GM18867 (cell line): Measurements from ENCODE around the gene PRR5.
"Not testable (repeated sequence)": the region's sequence is repeated elsewhere in the genome, so short reads cannot be mapped to it uniquely, and the experiment has no call there.

ENCODE experiments used
- ATAC-seq: cut with Tn5 transposase; IDR thresholded peaks from one replicate; pipeline ENCODE4 v1.9.1; 2021; ENCODE audit warnings: mild to moderate bottlenecking, moderate library complexity; ENCODE audit not compliant: unreplicated experiment

PRR5 gene, protein sequence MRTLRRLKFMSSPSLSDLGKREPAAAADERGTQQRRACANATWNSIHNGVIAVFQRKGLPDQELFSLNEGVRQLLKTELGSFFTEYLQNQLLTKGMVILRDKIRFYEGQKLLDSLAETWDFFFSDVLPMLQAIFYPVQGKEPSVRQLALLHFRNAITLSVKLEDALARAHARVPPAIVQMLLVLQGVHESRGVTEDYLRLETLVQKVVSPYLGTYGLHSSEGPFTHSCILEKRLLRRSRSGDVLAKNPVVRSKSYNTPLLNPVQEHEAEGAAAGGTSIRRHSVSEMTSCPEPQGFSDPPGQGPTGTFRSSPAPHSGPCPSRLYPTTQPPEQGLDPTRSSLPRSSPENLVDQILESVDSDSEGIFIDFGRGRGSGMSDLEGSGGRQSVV

DNA sequence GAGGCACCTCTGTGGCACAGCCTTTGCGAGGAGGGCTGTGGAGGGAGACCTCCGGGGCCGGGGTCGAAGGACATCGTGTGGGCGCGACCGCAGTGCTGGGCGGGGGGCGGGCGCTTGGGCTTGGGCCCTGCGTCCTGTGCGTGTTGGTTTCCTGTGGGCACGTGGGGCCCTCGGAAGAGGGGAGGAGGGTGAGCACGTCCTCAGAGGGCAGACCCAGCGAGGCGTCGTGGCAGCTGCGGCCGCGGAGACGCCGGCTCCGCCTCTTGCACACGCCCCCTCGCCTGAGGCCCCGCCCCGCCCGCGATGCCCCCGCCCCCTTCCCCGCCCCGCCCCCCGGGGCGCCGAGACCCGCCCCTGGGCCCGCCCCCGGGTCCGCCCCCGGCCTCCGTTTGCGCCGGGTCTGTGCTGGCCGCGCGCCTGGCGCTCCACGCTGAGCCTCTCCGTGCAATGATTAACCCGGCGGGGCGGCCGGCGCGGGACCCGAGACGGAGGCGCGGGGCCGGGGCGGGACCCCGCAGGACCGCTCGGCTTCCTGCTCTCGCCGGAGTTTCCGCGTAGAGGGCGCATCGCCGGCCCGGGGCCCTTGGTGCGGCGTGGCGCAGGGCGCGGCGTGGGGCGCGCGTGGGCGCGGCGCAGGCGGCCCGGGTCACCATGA, at the start of gene PRR5:
Gene PRR5, plus strand, starts transcription at position 381 of the 655 bp plus-strand sequence. Its CDS starts 271 bp downstream, at position 652.
- ATAC-seq, result peak; percentile 70

DNA sequence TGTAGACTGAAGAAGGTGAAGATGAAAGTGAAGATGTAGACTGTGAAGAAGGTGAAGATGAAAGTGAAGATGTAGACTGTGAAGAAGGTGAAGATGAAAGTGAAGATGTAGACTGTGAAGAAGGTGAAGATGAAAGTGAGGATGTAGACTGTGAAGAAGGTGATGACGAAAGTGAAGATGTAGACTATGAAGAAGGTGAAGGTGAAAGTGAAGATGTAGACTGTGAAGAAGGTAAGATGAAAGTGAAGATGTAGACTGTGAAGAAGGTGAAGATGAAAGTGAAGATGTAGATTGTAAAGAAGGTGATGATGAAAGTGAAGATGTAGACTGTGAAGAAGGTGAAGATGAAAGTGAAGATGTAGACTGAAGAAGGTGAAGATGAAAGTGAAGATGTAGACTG, 49.1 kb upstream of the PRR5 start:
- ATAC-seq, result not testable (repeated sequence)

DNA sequence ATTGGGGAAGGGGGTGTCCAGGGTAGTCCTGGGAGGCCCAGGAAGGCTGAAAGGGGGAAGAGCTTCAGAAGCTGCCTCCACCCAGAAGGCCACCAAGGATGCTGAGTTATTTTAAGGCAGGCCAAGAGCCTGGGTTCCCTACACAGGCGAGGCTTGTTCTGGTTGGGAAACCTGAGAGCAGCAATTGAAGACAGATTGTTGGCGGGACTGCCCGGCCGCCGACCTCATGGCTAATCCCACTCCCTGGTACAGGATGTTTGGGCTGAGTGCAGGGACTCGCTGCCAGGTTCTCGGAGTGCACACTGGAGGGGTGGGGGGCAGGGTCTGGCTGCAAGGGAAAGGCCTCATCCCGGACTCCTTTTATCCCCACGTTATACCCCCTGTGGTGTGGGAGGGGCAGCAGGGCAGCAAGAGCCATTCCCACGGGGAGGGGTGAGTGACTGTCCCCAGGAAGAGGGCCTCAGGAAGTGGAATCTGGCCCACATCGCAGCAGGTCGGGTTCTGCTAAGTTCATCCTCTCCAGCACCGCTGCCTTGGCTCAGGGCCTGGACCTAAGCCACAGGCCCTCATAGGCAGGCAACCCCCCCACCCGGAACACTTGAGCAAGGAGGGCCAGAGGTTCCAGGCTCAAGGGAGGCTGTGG, 43.6 kb upstream of the PRR5 start:
- no peak for ATAC-seq

DNA sequence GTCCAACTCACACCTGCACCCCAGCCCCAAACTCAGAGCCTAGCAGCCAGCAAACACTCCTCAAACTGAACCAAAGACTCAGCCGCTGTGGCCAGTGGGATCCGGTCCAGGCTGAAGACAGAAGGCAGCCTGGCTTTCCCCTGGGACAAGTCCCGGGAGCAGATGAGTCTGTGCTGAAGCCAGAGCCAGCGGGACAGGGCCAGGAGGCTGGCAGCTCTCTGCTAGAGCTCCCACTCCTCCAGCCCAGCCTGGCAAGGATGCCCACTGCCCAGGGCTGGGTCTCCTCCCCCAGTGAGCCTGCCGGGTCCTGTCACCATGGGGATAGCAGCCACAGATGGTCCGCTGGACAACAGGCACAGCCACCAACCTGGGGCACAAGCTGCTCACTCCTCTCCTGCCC, 42.9 kb upstream of the PRR5 start:
- ATAC-seq, result no peak

DNA sequence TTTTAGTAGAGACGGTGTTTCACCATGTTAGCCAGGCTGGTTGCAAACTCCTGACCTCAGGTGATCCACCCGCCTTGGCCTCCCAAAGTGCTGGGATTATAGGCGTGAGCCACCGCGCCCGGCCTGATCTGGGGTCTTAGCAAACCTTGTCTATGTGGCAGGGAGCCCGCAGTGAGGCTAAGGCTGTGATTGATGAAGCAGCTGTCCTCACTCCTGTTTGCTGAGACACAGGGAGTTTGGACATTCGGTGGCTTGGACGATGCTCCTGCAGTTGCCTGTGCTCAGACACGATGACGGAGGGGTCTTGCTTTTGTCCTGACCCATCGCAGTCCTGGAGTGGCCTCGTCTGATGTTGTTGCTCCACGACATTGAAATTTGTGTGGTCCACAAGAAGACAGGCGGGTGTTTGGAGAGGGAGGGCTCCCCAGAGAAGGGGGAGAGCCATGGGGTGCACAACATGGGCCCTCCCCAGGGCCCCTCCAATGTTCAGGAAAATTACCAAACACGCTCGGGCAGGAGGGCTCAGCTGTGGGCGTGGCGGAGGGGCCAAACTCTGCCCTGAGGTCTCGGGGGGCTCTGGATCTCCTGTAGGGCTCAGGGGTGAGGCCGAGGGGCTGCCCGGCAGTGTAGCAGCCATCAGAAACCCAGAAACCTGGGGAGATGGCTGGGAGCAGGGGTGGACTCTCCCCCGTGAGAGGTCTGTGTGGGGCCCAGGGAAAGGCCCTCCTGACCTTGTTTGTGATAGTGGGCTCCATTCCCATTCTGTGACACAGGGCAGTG, 41.8 kb upstream of the PRR5 start:
- ATAC-seq, result no peak

DNA sequence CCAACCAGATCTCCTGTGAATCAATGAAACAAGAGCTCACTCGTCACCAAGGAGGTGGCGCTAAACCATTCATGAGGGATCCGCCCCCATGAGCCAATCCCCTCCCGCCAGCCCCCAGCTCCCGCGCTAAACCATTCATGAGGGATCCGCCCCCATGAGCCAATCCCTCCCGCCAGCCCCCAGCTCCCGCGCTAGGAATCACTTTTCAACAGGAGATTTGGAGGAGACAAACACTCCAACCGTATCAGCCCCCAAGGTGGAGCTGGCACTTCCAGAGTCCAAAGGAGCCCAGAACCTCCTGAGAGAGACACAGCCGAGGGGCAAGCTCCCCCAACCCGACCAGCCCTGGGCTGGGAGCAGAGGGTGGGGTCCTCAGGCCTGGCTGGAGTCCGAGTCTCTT, 40.9 kb upstream of the PRR5 start:
- no peak for ATAC-seq

DNA sequence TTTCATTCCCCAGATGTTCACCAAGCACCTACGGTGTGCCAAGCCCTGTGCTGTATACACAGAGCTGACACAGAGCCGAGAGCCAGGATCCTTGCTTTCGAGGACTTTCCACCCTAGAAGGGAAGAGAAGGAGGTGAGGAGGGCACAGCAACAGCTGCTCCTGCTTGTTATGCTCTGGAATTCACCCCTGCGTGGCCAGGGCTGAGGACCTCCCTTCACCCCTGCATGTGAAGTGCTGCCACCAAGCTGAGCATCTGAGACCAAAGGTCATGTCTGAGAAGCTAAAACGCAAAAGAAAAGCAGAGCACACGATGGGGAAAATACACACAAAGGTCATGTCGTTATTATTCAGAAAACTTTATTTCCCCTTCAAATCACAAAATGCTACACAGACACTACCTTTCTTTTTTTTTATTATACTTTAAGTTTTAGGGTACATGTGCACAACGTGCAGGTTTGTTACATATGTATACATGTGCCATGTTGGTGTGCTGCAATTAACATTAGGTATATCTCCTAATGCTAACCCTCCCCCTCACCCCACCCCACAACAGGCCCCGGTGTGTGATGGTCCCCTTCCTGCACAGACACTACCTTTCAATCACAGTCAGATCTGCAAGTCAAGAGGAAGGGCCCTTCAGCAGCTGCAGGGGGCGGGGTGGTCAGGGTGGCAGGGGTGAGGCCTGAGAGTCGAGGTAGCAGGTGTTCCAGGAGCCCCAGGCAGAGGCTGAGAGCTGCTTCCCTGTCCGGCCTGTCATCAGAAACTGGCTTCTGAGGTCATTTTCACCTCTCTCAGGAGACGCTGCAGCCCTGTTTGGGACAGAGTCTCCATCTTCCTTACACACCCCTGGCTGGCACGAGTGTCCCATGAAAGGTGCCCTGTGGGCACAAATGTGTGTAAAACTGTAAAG, 40.1 kb upstream of the PRR5 start:
- no peak for ATAC-seq

DNA sequence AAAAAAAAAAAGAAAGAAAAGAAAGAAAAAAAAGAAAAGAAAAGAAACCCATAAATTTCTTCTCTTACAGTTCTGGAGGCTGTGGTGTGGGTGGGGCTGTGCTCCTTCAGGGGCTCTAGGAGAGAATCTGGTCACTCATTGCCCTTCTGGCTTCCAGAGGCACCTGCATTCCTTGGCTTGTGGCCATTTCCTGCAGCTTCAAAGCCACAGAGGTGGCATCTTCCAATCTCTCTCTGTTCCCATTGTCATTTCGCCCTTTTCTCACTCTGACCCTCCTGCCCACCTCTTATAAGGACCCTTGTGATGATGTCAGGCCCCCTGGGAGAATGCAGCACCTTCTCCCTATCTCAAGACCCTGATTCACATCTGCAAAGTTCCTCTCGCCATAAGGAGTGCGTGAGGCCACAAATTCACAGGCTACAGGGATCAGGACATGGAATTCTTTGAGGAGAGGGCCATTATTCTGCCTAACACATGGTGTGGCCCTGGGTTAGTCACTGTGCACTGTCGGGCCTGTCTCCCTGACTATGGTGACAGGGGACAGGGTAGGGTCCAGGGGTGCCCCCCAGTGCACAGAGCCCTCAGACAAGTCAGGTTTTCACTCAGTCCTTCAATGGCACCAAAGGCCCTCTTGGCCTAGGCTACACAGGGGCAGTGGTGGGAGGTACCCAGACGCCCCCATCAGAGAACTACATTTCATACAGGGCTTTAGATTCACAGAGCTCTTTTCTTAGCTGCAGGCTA, 38.6 kb upstream of the PRR5 start:
- ATAC-seq, result no peak

DNA sequence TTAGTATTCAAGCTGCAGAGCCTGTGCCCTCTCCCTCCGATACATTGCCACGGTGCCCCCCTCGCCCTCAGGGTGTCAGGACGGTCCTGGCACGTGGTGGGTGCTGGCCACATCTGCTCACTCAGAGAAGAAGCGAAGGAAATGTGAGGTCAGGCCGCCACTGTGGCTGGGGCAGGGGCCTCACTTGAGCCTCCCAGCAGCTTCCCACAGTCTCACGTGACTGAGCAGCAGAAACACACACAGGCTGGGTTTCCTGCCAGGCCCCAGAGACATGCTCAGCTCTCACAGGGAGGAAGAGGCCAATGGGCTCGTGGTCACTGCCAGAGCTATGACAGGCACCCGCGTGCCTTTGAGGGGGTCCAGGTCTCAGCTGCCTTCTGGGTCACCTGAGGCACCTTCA, 37.9 kb upstream of the PRR5 start:
- no peak for ATAC-seq

DNA sequence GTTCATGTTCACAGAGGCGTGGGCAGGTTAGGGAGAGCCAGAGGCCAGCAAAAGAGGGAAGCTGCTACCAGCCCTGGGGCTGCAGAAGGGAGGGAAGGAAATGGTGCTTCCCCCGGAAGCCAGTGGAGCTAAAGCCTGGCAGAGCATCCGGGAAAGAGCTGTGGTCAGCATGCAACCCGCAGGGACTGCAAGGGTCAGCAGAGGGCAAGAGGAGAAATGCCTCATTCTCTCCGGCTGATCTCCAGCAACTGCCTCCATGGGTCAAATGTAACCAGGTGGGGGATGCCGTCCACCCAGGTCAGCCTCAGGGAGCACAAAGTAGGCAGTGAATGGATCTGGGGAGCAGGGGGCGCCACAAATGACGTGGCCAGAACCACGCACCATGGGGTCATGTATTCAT, 36.9 kb upstream of the PRR5 start:
- no peak for ATAC-seq

DNA sequence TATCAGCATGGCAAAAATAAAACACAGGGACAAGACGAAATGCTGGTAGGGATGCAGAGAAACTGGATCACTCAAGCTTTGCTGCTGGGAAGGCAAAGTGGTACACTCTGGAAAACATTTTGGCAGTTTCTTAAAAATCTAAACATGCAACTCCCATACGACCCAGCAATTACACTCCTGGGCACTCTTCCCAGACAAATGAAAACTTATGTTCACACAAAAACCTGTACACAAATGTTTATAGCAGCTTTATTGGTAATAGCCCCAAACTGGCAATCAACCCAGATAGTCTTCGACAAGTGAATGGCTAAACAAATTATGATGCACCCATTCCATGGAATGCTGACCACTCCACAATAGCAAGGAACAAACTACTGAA, 35.8 kb upstream of the PRR5 start:
- no peak for ATAC-seq

DNA sequence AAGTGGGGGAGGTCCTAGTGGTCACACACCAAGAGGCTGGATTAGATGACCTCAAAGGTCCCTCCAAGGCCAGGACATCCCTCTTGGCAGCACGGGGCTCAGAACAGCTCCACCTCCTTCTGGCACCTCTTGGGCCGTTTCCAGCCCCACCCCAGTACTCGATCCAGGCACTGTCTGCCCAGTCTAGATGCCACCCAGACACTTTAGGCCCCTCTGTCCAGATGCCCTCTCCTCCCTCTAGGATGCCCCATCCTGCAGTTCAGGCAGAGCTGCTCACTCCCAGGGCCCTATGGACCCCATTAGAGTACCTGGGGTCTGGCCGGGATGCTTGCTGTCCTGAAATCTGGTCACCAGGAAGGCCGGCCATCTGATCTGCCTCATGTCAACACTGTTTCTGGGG, 34.7 kb upstream of the PRR5 start:
- no peak for ATAC-seq

DNA sequence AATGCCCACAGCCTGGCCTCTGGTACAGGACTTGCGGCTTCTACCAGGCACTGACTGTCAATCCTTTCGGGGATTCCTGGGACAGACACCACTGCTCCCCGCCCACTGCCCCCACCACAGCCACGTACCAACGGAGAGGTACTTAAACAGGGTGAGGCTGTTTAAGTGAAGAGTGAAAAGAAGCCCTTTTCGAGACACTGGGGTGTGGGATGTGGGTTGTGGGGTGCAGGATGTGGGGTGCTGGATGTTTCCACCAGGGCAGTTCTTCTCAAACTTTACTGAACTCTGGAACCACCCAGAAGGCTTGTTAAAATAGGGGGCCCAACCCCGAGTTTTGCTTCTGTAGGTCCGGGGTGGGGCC, 34.2 kb upstream of the PRR5 start:
- no peak for ATAC-seq

DNA sequence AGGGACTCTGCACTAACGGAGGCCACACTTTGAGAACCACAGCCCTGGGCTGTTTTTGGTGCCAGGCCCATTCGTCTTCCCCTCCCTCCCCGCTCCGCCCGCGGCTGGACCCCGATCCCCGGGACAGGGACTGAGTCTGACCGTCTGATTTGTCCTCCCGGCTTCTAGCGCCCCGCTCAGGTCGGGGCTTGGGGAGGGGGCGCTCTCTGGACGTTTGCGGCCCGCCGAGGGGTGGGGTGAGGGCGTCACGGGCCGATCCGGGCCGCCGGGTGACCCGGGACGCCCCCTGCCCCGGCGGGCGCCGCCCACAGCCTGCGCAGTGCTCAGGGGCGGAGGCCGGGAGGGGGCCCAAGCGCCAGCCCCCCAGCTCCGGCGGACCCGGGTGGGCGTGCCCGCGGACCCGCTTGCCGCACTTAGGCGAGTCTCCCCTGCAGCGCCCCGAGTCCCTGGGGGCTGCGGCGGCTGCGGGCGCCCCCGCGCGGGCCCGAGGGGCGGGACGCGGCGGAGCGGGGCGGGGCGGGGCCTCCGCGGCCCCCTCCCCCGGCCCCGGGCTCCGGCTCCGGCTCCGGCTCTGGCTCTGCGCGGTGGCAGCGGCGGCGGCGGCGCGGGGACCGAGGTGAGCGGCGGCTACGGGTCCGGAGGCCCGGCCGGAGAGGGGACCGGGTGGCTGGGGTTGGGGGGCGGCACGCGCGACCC, 33.7 kb upstream of the PRR5 start:
- no peak for ATAC-seq

DNA sequence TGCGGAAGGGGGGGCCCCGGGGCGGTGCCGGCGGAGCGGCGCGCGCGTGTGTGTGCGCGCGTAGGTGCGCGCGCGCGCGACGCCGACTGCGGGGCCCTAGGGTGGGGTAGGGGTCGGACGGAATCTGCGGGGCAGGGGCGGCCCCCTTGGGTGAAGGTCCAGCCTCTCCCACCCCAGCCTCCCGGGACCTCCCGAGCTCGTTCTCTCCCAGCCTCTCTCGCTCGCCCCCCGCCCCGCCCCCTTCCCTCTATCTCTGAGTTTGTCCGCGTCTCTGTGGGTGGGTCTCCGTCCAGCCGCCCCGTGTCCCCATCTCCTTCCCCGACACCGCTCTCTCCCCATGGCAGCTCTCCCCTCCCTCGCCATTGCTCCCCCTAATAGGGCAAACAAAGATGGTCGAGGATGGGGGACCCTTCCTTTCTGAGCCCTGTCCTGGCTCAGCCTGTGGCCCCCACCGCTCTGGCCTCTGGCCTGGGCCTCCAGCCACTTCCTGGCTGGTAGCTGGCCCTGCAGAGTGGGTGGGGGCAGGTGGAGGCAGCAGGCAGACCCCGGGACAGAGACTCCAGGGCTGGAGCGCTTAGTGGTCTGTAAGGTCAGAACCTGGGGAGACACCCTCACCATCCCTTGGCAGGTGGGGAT, 33.0 kb upstream of the PRR5 start:
- ATAC-seq, result no peak

DNA sequence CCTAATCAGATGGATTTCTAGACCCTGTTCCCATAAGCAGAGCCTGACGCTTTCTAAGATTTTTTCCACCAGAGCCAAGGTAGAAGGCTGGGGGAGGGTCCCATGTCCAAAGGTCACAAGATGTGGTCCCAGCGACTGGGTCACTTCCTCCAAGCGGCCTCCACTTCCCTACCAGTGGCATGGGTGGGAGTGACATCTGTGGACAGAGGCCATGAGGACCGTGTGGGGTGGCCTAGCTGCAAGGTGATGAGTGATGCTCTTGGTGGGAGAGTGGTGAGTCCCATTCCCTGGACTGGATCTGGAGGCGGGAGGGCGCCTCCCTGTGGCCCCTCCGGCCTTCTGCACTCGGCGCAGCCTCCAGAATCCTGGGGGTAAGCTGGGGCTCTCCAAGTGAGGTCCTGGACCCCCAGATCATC, 32.4 kb upstream of the PRR5 start:
- ATAC-seq, result no peak

DNA sequence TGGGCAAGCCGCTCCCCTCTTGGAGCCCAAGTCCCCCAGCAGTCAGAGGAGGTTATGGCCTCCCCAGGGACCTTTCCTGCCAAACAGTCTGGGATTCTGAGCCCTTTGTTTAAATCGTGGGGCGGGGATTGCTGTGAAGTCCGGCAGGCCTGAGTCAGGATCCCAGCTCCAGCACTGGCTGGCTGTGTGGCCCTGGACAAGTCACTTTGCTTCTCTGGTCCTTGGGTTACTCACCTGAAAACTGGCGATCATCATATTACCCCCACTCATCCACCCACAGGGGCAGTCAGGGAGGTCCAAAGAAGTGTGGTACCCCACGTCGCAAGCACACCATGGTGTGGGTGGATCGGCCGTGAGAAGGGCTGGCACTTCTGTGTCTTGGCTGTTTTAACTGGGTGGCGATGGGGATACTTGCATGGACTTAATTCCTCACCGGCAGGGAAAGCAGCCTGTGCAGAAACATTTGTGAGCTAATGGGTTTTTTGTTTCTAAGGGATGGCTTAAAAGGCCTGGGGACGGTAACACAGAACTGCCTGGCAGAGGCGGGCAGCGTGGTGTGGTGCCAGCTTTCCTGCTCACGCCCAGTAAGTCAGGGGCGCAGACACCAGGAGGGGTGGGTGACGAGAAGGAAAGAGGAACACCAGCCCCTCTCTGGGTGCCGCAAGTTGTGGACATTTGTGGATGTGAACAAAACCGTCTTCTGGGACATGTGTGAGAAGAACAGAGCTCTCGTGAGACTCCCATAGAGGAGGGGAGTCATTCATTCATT, 31.6 kb upstream of the PRR5 start:
- ATAC-seq, result no peak

DNA sequence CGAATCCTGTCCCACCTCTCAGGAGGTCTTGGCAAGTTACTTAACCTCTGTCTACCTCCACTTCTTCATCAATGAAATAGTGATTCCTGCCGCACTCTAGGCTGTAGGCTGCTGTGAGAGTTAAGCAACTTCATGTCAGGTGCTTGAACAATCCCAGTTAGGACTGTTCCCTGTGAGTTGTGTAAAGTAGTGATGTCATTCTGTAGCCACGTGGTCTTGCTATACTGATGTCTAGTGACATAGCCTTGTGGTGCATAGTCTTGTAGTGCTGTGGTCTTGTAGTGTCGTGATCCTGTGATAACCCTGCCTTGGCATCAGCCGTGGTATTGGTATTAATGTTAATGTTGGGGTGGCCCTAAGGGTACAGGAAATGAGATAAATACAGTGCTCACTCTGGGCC, 30.3 kb upstream of the PRR5 start:
- no peak for ATAC-seq
